AG04450 (cell line): Measurements from ENCODE around the gene APP. TPM values are rescaled to one million over a fixed set of nuclear protein-coding genes. Genes with fewer than 3 reads are reported as not detected.
"Not testable (repeated sequence)": the region's sequence is repeated elsewhere in the genome, so short reads cannot be mapped to it uniquely, and the experiment has no call there.

Source experiments
- CTCF ChIA-PET: fragments of 300-600, 350-600 bp; formaldehyde crosslinking; extraction: SDS; loops from one replicate; lab custom pipeline; 2022; ENCODE audit warnings: antibody characterized with exemption, inconsistent platforms; lab: Charles Lee
- POLR2A ChIA-PET: fragments of 350-600 bp; formaldehyde crosslinking; extraction: SDS; loops from one replicate; lab custom pipeline; 2021; ENCODE audit warnings: antibody characterized with exemption, inconsistent platforms; lab: Yijun Ruan, JAX
- DNase-seq: peaks from one replicate; pipeline ENCODE4 v3.0.0-alpha.2; 2011; ENCODE audit warnings: low read depth, low spot score
- H3K27ac ChIP-seq: one replicate; pipeline ENCODE4 v1.5.1; 2012; ENCODE audit warnings: low read depth, low read length, control low read depth
- H3K27me3 ChIP-seq: one replicate; pipeline ENCODE4 v1.6.0; 2012; ENCODE audit warnings: low read length; ENCODE audit not compliant: control insufficient read depth, insufficient read depth
- H3K4me3 ChIP-seq: 2 replicates; pipeline ENCODE4 v1.5.1; 2011; ENCODE audit warnings: mild to moderate bottlenecking, low read depth, low read length, control low read depth
- H3K9me3 ChIP-seq: 2 replicates; pipeline ENCODE4 v1.5.1; 2012; ENCODE audit warnings: low read length; ENCODE audit not compliant: control insufficient read depth, insufficient read depth
- CTCF ChIP-seq: IDR thresholded peaks from 2 replicates; pipeline ENCODE4 v1.5.1; 2011; ENCODE audit warnings: low read depth, low read length, control low read depth, inconsistent platforms
- polyA plus RNA-seq: library from polyadenylated mRNA; depleted of rRNA; stranded (reverse); fragments of >200 nt; gene quantifications from 2 replicates; pipeline ENCODE4 v1.2.3, GENCODE V29; 2011

The APP gene
- polyA plus RNA-seq, 1 experiment = 870 TPM

- DNase-seq = no peak
These were observed 244.6 kb downstream of the APP start for GRCh38 chr21:25925936-25926335.

GRCh38 chr21:25925064-25925800 lies 245.3 kb downstream of the APP start:
- Histone ChIP-seq H3K4me3 (no peak overlapping the region), H3K9me3 (no peaks in the 10 kb centered on the region), H3K27ac (no peak overlapping the region), H3K27me3 (no peaks in the 10 kb centered on the region)
- no peak for DNase-seq
- ChIA-PET CTCF (no interaction called here), POLR2A (no interaction called here)
- no peak for TF ChIP-seq CTCF

More at GRCh38 chr21:25925936-25926335, 244.6 kb downstream of the APP start:
- Histone ChIP-seq H3K27me3 (no peaks in the 10 kb centered on the region), H3K9me3 (no peaks in the 10 kb centered on the region), H3K4me3 (no peak overlapping the region), H3K27ac (no peak overlapping the region)
- ChIA-PET POLR2A (no interaction called here), CTCF (no interaction called here)
- TF ChIP-seq CTCF = no peak

- CTCF ChIA-PET = interaction anchor here (1.1 kb wide), 1 partner anchor 23 kb away, joined by 3 read pairs; no protein-coding TSS in a partner anchor
- H3K9me3 ChIP-seq, H3K27me3 ChIP-seq, H3K27ac ChIP-seq, DNase-seq, POLR2A ChIA-PET, H3K4me3 ChIP-seq: not testable (repeated sequence)
These were observed 252.4 kb downstream of the APP start for GRCh38 chr21:25918152-25918551.

- Histone ChIP-seq H3K27me3 (no peaks in the 10 kb centered on the region), H3K4me3 (no peak overlapping the region), H3K27ac (no peak overlapping the region), H3K9me3 (no peaks in the 10 kb centered on the region; the same call in 1 of the 2 replicates)
- CTCF ChIA-PET = interaction anchor here (1.3 kb wide), 1 partner anchor 20 kb away, joined by 5 read pairs; no protein-coding TSS in a partner anchor
- DNase-seq = no peak
- POLR2A ChIA-PET = no interaction called here
- TF ChIP-seq CTCF = no peak
These were observed 254.3 kb downstream of the APP start for GRCh38 chr21:25916226-25916625.

- no peaks in the 10 kb centered on the region for H3K27me3 ChIP-seq
- ChIA-PET CTCF (interaction anchor here (1.3 kb wide), 1 partner anchor 20 kb away, joined by 3 read pairs; no protein-coding TSS in a partner anchor), POLR2A (no interaction called here)
- no peak overlapping the region for H3K27ac ChIP-seq
- H3K9me3 ChIP-seq = no peaks in the 10 kb centered on the region; the same call in 1 of the 2 replicates
- DNase-seq = no peak
- TF ChIP-seq CTCF = no peak
- H3K4me3 ChIP-seq = no peak overlapping the region
These were observed 257.1 kb downstream of the APP start for GRCh38 chr21:25913479-25913878.
